Activated T-helper 1 cell treated with anti-CD3 and anti-CD28 coated beads, Interleukin-12 subunit alpha, Interleukin-12 subunit beta, Interleukin-2, Interleukin-4 antibody, amounts not matched to agents 30 ng/mL and 10 ng/mL and 1 ng/mL, durations not matched to agents 14 hours and 24 hours and 36 hours (primary cell): ENCODE data around the gene TMEM89. TPM values are rescaled to one million over a fixed set of nuclear protein-coding genes. Genes with fewer than 3 reads are reported as not detected.
A peak's percentile ranks its signal among the peaks of the same experiment; 100 is the strongest.

Source experiments
- DNase-seq: peaks from one replicate; pipeline ENCODE4 v3.0.0; 2021; ENCODE audit warnings: low spot score
- H3K27ac Mint-ChIP-seq: one replicate; pipeline ENCODE4 v1.8.0; 2021; ENCODE audit warnings: mild to moderate bottlenecking, mixed read lengths
- H3K27me3 Mint-ChIP-seq: one replicate; pipeline ENCODE4 v1.8.0; 2022; ENCODE audit warnings: mild to moderate bottlenecking, moderate library complexity, mixed read lengths; ENCODE audit not compliant: insufficient read depth
- H3K36me3 Mint-ChIP-seq: one replicate; pipeline ENCODE4 v1.8.0; 2021; ENCODE audit warnings: low read depth, mixed read lengths
- H3K4me1 Mint-ChIP-seq: one replicate; pipeline ENCODE4 v1.8.0; 2021; ENCODE audit warnings: low read depth, mixed read lengths
- H3K4me3 Mint-ChIP-seq: one replicate; pipeline ENCODE4 v1.8.0; 2021; ENCODE audit warnings: mild to moderate bottlenecking, moderate library complexity, mixed read lengths
- H3K9me3 Mint-ChIP-seq: one replicate; pipeline ENCODE4 v1.8.0; 2021; ENCODE audit warnings: mixed read lengths
- intact Hi-C: fragments of 100-400 bp; cut with micrococcal nuclease; formaldehyde crosslinking; loops from one replicate; pipeline ENCODE4 v1.15.1; 2024
- total RNA-seq: library from RNA; stranded (reverse); gene quantifications from 2 replicates; pipeline ENCODE4 v1.2.3, GENCODE V29; 2022

The TMEM89 gene
- total RNA-seq, 1 donor from 2014 or later = not detected

- Mint-ChIP-seq H3K27me3 (no peaks in the 10 kb centered on the region), H3K27ac (peak within 1 kb of the TSS; percentile 87), H3K4me3 (peak within 1 kb of the TSS; percentile 89), H3K36me3 (peaks cover 7% of the 10 kb centered on the region), H3K4me1 (peaks cover 20% of the 10 kb centered on the region), H3K9me3 (no peaks in the 10 kb centered on the region)
- intact Hi-C loops = loop anchor here (1.0 to 10.0 kb wide), 10 partner anchors 21 to 447 kb away; partner anchors contain the start of genes ATRIP, CDC25A, NME6 and UQCRC1
- DNase-seq = peak; percentile 96
Measured at GRCh38 chr3:48635222-48636021, 13.9 kb upstream of the TMEM89 start, which contains the start of gene SLC26A6. Gene SLC26A6 (minus strand): TSS chr3:48635461. CDS start chr3:48635393, 68 bp downstream.

GRCh38 chr3:48634661-48635221 is 13.2 kb upstream of the TMEM89 start:
- Mint-ChIP-seq H3K4me3 (peak overlapping the region; percentile 89), H3K4me1 (peaks cover 20% of the 10 kb centered on the region), H3K27ac (no peak overlapping the region), H3K27me3 (no peaks in the 10 kb centered on the region), H3K9me3 (no peaks in the 10 kb centered on the region), H3K36me3 (peaks cover 9% of the 10 kb centered on the region)
- DNase-seq = peak; percentile 44
- intact Hi-C loops = loop anchor here (1.0 to 10.0 kb wide), 10 partner anchors 20 to 446 kb away; partner anchors contain the start of genes ATRIP, CDC25A, NME6 and UQCRC1

GRCh38 chr3:48633743-48634142 is 12.2 kb upstream of the TMEM89 start:
- intact Hi-C loops = loop anchor here (2.0 to 10.0 kb wide), 2 partner anchors 187 to 229 kb away; partner anchors contain the start of gene ATRIP
- peaks cover 20% of the 10 kb centered on the region for H3K4me1 Mint-ChIP-seq
- H3K27me3 Mint-ChIP-seq = no peaks in the 10 kb centered on the region
- H3K27ac Mint-ChIP-seq = no peak overlapping the region
- H3K36me3 Mint-ChIP-seq = peaks cover 9% of the 10 kb centered on the region
- DNase-seq = no peak
- H3K4me3 Mint-ChIP-seq = peak overlapping the region; percentile 89
- no peaks in the 10 kb centered on the region for H3K9me3 Mint-ChIP-seq

- no peak for DNase-seq
- Mint-ChIP-seq H3K36me3 (peaks cover 9% of the 10 kb centered on the region), H3K9me3 (no peaks in the 10 kb centered on the region), H3K27me3 (no peaks in the 10 kb centered on the region), H3K4me1 (peaks cover 20% of the 10 kb centered on the region), H3K4me3 (peak overlapping the region; percentile 89), H3K27ac (no peak overlapping the region)
- intact Hi-C loops = loop anchor here (10.0 kb wide), 1 partner anchor 228 kb away; no protein-coding TSS in a partner anchor
Measured at GRCh38 chr3:48633256-48633655, 11.7 kb upstream of the TMEM89 start.

GRCh38 chr3:48631516-48632448 is 10.2 kb upstream of the TMEM89 start:
- Mint-ChIP-seq H3K27ac (no peak overlapping the region), H3K4me1 (peaks cover 20% of the 10 kb centered on the region), H3K36me3 (peaks cover 16% of the 10 kb centered on the region), H3K4me3 (peak overlapping the region; percentile 51), H3K27me3 (no peaks in the 10 kb centered on the region), H3K9me3 (no peaks in the 10 kb centered on the region)
- intact Hi-C loops = loop anchor here (10.0 kb wide), 1 partner anchor 227 kb away; no protein-coding TSS in a partner anchor
- no peak for DNase-seq

GRCh38 chr3:48630833-48631232 is 9.3 kb upstream of the TMEM89 start:
- no peak overlapping the region for H3K27ac Mint-ChIP-seq
- H3K9me3 Mint-ChIP-seq = no peaks in the 10 kb centered on the region
- peaks cover 17% of the 10 kb centered on the region for H3K36me3 Mint-ChIP-seq
- intact Hi-C loops = loop anchor here (10.0 kb wide), 1 partner anchor 226 kb away; no protein-coding TSS in a partner anchor
- H3K27me3 Mint-ChIP-seq = no peaks in the 10 kb centered on the region
- peaks cover 15% of the 10 kb centered on the region for H3K4me1 Mint-ChIP-seq
- DNase-seq = no peak
- H3K4me3 Mint-ChIP-seq = no peak overlapping the region

GRCh38 chr3:48630407-48630806 is 8.8 kb upstream of the TMEM89 start:
- intact Hi-C loops = loop anchor here (10.0 kb wide), 1 partner anchor 226 kb away; no protein-coding TSS in a partner anchor
- Mint-ChIP-seq H3K36me3 (peaks cover 21% of the 10 kb centered on the region), H3K9me3 (no peaks in the 10 kb centered on the region), H3K4me1 (peaks cover 14% of the 10 kb centered on the region), H3K27me3 (no peaks in the 10 kb centered on the region), H3K27ac (no peak overlapping the region), H3K4me3 (no peak overlapping the region)
- no peak for DNase-seq

GRCh38 chr3:48629894-48630293 is 8.3 kb upstream of the TMEM89 start:
- intact Hi-C loops = loop anchor here (10.0 kb wide), 1 partner anchor 225 kb away; no protein-coding TSS in a partner anchor
- no peak overlapping the region for H3K4me3 Mint-ChIP-seq

GRCh38 chr3:48628277-48629017 is 6.9 kb upstream of the TMEM89 start:
- intact Hi-C loops = no loop called here
- Mint-ChIP-seq H3K27me3 (no peaks in the 10 kb centered on the region), H3K9me3 (no peaks in the 10 kb centered on the region), H3K27ac (no peak overlapping the region), H3K36me3 (peaks cover 24% of the 10 kb centered on the region), H3K4me1 (peaks cover 18% of the 10 kb centered on the region), H3K4me3 (no peak overlapping the region)
- DNase-seq = no peak

More at GRCh38 chr3:48629894-48630293, 8.3 kb upstream of the TMEM89 start:
- peaks cover 21% of the 10 kb centered on the region for H3K36me3 Mint-ChIP-seq
- DNase-seq = no peak
- H3K27ac Mint-ChIP-seq = no peak overlapping the region
- no peaks in the 10 kb centered on the region for H3K9me3 Mint-ChIP-seq
- no peaks in the 10 kb centered on the region for H3K27me3 Mint-ChIP-seq
- H3K4me1 Mint-ChIP-seq = peaks cover 15% of the 10 kb centered on the region

- Mint-ChIP-seq H3K27me3 (no peaks in the 10 kb centered on the region), H3K4me1 (peaks cover 13% of the 10 kb centered on the region), H3K36me3 (peaks cover 21% of the 10 kb centered on the region), H3K4me3 (no peak overlapping the region), H3K27ac (no peak overlapping the region), H3K9me3 (no peaks in the 10 kb centered on the region)
- intact Hi-C loops = no loop called here
- DNase-seq = no peak
Measured at GRCh38 chr3:48625600-48625999, 4.0 kb upstream of the TMEM89 start.

- H3K27me3 Mint-ChIP-seq = no peaks in the 10 kb centered on the region
- H3K27ac Mint-ChIP-seq = peak overlapping the region; percentile 41
- DNase-seq = no peak
- peaks cover 19% of the 10 kb centered on the region for H3K36me3 Mint-ChIP-seq
- peaks cover 13% of the 10 kb centered on the region for H3K4me1 Mint-ChIP-seq
- intact Hi-C loops = no loop called here
- H3K4me3 Mint-ChIP-seq = no peak overlapping the region
- H3K9me3 Mint-ChIP-seq = no peaks in the 10 kb centered on the region
Measured at GRCh38 chr3:48624767-48625166, 3.2 kb upstream of the TMEM89 start.
